ENCODE data around the gene WDR5. TPM values are rescaled to one million over a fixed set of nuclear protein-coding genes. Genes with fewer than 3 reads are reported as not detected.

Gene WDR5
- total and polyA plus RNA-seq, 9 of the 15 experiments (the other 6 are each of a cell fraction or from before 2014, with no cell fraction given), result 3.0 to 56.8 (median 38.6) TPM

GRCh38 chr9:134182554-134183085, 46.7 kb downstream of the WDR5 start:
- DNase-seq (ENCODE audit: extremely low read depth in 1 of 4, low spot score in 3 of 4), result no peak
- Histone ChIP-seq H3K4me2 (ENCODE audit: insufficient read depth, low read length) (no peak overlapping the region), H3K9me1 (ENCODE audit: control insufficient read depth, insufficient read depth, low read length) (no peaks in the 10 kb centered on the region), H4K20me1 (replicated peaks; ENCODE audit: control insufficient read depth, insufficient read depth, low read length) (no peaks in the 10 kb centered on the region; the same call in 1 of the 2 replicates), H2AFZ (ENCODE audit: low read depth, low read length) (no peak overlapping the region), H3K9me3 (replicated peaks; ENCODE audit: control insufficient read depth, insufficient read depth, low read depth, low read length) (no peaks in the 10 kb centered on the region), H3K79me2 (ENCODE audit: control insufficient read depth, insufficient read depth, low read length) (no peaks in the 10 kb centered on the region), H3K4me1 (replicated peaks in 1 of 2; ENCODE audit: control insufficient read depth in 2 of 2, insufficient read depth in 2 of 2, low read length in 2 of 2) (peaks cover 4 to 21% of the 10 kb centered on the region in 2 experiments; a peak in 3 of 5 replicates), H3K27me3 (ENCODE audit: control insufficient read depth in 2 of 2, insufficient read depth in 2 of 2, low read length in 2 of 2) (peaks cover 26 to 47% of the 10 kb centered on the region in 2 experiments; a peak in 4 of 5 replicates), H3K4me3 (no peak overlapping the region), H3K27ac (ENCODE audit: extremely low read depth, low read depth, low read length) (no peak overlapping the region; the same call in 2 of the 3 replicates), H3K9ac (ENCODE audit: insufficient read depth in 1 of 2, low read depth in 2 of 2, low read length in 2 of 2) (no peak overlapping the region), H3K36me3 (ENCODE audit: control insufficient read depth, insufficient read depth, low read length) (no peaks in the 10 kb centered on the region)
- 15% methylated on average over 3 of the region's 4 CpGs for whole genome bisulfite sequencing (ENCODE audit: insufficient coverage, low coverage, missing lambda C conversion rate)
- in situ Hi-C loops (cut with MboI), result no loop called here
- no TSS peak for BruUV-seq (replicated peaks)
- ATAC-seq, result no peak
- intact Hi-C loops (cut with micrococcal nuclease), result no loop called here
- no peak for FAIRE-seq
- POLR2A ChIA-PET, result no interaction called here
- CTCF ChIA-PET (ENCODE audit: low intra/inter-chr PET ratio), result no interaction called here
- TF ChIP-seq NFYB (IDR thresholded peaks at IDR 0.05; ENCODE audit: extremely low read depth, insufficient read length), result no peak
- TF ChIP-seq ZBTB26 (CRISPR knock-in tag; IDR thresholded peaks at IDR 0.05), result peak; percentile 55; the same call in 1 of the 2 replicates
- no peak for TF ChIP-seq MEF2D (tag; conservative IDR thresholded peaks at IDR 0.05; ENCODE audit: low read depth)
- peak; percentile 60 for TF ChIP-seq PHF20 (IDR thresholded peaks at IDR 0.05; ENCODE audit: partially characterized antibody)
- TF ChIP-seq SUPT5H (IDR thresholded peaks at IDR 0.05), result no peak
- TF ChIP-seq OTX1 (CRISPR knock-in tag; IDR thresholded peaks at IDR 0.05), result peak; percentile 31; the same call in 1 of the 2 replicates
- TF ChIP-seq MBD2 (IDR thresholded peaks at IDR 0.05; ENCODE audit: borderline replicate concordance, low read depth), result no peak
- no peak for TF ChIP-seq ZZZ3 (IDR thresholded peaks at IDR 0.05)
- TF ChIP-seq CREBBP (IDR thresholded peaks at IDR 0.05; ENCODE audit: low read depth, low read length), result peak; percentile 34

All from K562 (cell line).